Lung (tissue), 12 donors: ENCODE measurements around the gene GOLGA8S. TPM values are rescaled to one million over a fixed set of nuclear protein-coding genes. Genes with fewer than 3 reads are reported as not detected.
"Not testable (repeated sequence)": the region's sequence is repeated elsewhere in the genome, so short reads cannot be mapped to it uniquely, and the experiment has no call there.

Experiments
- ATAC-seq: fragments of 200-7000 bp; cut with Tn5 transposase; one replicate; pipeline ENCODE4 v1.9.1; 2020; ENCODE audit warnings: moderate number of reproducible peaks; ENCODE audit not compliant: insufficient read depth, low FRiP score
- DNase-seq, 3 donors: peaks; one replicate each; pipeline ENCODE4 v3.0.0-alpha.2; 2013 to 2017
- H3K27ac ChIP-seq, 2 donors: one replicate each; pipeline ENCODE4 v1.5.1; 2013; ENCODE audit warnings: mild to moderate bottlenecking in 2 of 2, moderate library complexity in 2 of 2, control low read depth in 1 of 2, inconsistent platforms in 1 of 2, low read depth in 1 of 2, low read length in 1 of 2
- H3K27me3 ChIP-seq, 3 donors: one replicate each; pipeline ENCODE4 v1.5.1; 2013; ENCODE audit warnings: low read length in 2 of 3; ENCODE audit not compliant: control insufficient read depth in 3 of 3, insufficient read depth in 3 of 3
- H3K36me3 ChIP-seq, 4 donors: one replicate each; pipeline ENCODE4 v1.5.1; 2013; ENCODE audit warnings: low read length in 4 of 4, mild to moderate bottlenecking in 1 of 4, moderate library complexity in 1 of 4; ENCODE audit not compliant: control insufficient read depth in 4 of 4, insufficient read depth in 4 of 4
- H3K4me1 ChIP-seq, 5 donors: one replicate each; pipeline ENCODE4 v1.5.1; 2013; ENCODE audit warnings: low read length in 5 of 5, mild to moderate bottlenecking in 2 of 5, moderate library complexity in 1 of 5; ENCODE audit not compliant: control insufficient read depth in 5 of 5, insufficient read depth in 5 of 5
- H3K4me3 ChIP-seq: one replicate; pipeline ENCODE4 v1.5.1; 2013; ENCODE audit warnings: mild to moderate bottlenecking, control low read depth, moderate library complexity
- H3K9ac ChIP-seq, 2 donors: one replicate each; pipeline ENCODE4 v1.5.1; 2013; ENCODE audit warnings: low read length in 2 of 2, control low read depth in 1 of 2; ENCODE audit not compliant: insufficient read depth in 1 of 2
- H3K9me3 ChIP-seq, 4 donors: one replicate each; pipeline ENCODE4 v1.5.1; 2013; ENCODE audit warnings: low read length in 3 of 4, mild to moderate bottlenecking in 1 of 4, moderate library complexity in 1 of 4; ENCODE audit not compliant: control insufficient read depth in 4 of 4, insufficient read depth in 3 of 4
- WGBS, 2 donors: extraction: QIAGEN DNeasy Blood & Tissue Kit; methylation state at CpG; one replicate each; pipeline ENCODE4 v1.1.7; 2013; 5-methylcytosine and 5-hydroxymethylcytosine counted together
- polyA plus RNA-seq, 2 donors: library from polyadenylated mRNA; stranded (reverse); fragments of 200-250 nt; gene quantifications; one replicate each; pipeline ENCODE4 v1.2.1, GENCODE V29; 2013
- total RNA-seq, 2 donors: library from RNA; depleted of rRNA in 1 of 2; stranded (reverse); fragments of >200 nt in 1 of 2; gene quantifications; one replicate each; pipeline ENCODE4 v1.2.1, GENCODE V29; 2014 to 2021
- TF ChIP-seq, protein P1 (sequence below): IDR thresholded peaks from 2 replicates; pipeline ENCODE4 v1.5.1; 2012; ENCODE audit warnings: mild to moderate bottlenecking; ENCODE audit errors: control extremely low read depth, extremely low read depth
- donor health status: control.
- donor health status: control.
- donor health status: Bipolar disorder and iron deficiency.
- donor health status: healthy.
- donor health status: DM: yes; HTN: yes; CAD: no.

Gene GOLGA8S
- total and polyA plus RNA-seq, 4 donors = 0.05 to 0.40 (median 0.16) TPM

DNA sequence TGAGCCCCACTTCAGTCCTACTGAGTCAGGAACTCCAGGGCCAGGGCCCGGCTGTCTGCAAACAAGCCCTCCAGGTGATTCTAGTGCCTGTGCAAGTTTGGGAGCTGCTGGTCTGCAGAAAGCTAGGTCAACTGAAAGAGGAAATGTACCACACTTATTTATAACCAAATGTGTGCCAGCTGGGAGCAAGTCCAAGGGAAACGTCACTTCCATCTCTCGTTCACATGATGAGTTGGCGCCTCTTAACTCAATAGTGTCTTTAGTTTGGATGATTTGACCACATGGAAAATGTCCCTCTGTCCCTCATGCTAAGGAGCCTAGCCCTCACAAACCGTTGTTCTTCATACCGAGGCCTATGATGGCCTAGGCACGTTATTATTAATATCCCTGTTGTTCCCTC, 43.2 kb downstream of the GOLGA8S start:
- H3K9ac ChIP-seq = no peak overlapping the region
- DNase-seq (peak in 2 of 3 donors; percentile 14 to 46), ATAC-seq (no peak)
- H3K27ac ChIP-seq = no peak overlapping the region
- peaks cover 0 to 5% (median 0%) of the 10 kb centered on the region in 5 donors for H3K4me1 ChIP-seq
- WGBS, 2 donors = 65 to 71% methylated on average over 7 of the region's 7 CpGs
- peaks cover 0 to 6% (median 0%) of the 10 kb centered on the region in 4 donors for H3K9me3 ChIP-seq
- no peaks in the 10 kb centered on the region for H3K27me3 ChIP-seq
- TF ChIP-seq, protein P1, sequence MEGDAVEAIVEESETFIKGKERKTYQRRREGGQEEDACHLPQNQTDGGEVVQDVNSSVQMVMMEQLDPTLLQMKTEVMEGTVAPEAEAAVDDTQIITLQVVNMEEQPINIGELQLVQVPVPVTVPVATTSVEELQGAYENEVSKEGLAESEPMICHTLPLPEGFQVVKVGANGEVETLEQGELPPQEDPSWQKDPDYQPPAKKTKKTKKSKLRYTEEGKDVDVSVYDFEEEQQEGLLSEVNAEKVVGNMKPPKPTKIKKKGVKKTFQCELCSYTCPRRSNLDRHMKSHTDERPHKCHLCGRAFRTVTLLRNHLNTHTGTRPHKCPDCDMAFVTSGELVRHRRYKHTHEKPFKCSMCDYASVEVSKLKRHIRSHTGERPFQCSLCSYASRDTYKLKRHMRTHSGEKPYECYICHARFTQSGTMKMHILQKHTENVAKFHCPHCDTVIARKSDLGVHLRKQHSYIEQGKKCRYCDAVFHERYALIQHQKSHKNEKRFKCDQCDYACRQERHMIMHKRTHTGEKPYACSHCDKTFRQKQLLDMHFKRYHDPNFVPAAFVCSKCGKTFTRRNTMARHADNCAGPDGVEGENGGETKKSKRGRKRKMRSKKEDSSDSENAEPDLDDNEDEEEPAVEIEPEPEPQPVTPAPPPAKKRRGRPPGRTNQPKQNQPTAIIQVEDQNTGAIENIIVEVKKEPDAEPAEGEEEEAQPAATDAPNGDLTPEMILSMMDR = no peak
- no peak overlapping the region for H3K4me3 ChIP-seq
- no peaks in the 10 kb centered on the region for H3K36me3 ChIP-seq

DNA sequence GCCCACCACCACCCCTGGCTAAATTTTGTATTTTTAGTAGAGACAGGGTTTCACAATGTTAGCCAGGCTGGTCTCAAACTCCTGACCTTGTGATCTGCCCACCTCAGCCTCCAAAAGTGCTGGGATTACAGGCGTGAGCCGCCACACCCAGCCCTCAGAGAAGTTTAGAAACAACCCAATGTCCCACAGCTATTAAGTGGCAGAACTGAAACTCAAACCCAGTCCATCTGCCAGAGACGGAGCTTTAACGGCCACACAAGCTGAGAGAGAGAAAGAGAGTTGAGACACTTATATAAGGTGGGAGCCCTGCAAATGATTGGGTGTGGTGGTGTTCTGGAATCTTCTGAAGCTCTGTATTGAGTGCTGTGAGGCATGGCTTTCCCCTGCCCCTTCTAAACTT, 43.8 kb downstream of the GOLGA8S start:
- 90 to 94% methylated on average over 4 of the region's 4 CpGs for WGBS, 2 donors
- H3K27me3 ChIP-seq, ATAC-seq, H3K27ac ChIP-seq, H3K9ac ChIP-seq, DNase-seq, H3K4me3 ChIP-seq, H3K4me1 ChIP-seq, H3K9me3 ChIP-seq, H3K36me3 ChIP-seq: not testable (repeated sequence)

DNA sequence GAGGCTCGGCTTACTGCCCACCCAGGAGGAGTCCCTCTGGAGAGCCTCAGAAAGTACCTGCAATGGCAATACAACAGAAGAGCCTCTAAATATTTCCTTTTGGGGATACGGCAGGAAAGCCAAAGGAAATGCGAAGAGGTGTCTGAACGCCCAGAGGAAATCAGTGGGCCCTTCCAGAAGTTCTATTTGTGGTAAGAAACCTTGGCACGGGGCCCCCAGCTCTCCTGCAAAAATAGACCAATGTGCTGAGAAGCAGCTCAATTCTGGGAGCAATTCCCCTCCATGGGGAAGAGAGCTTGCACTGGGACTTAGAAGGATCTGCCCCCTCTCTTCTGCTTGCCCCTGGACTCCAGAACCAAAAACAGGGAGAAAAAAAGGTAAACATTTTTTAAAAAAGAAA, 44.7 kb downstream of the GOLGA8S start:
- not testable (repeated sequence) for H3K4me3 ChIP-seq, ATAC-seq, H3K9ac ChIP-seq, H3K9me3 ChIP-seq, H3K27ac ChIP-seq, H3K36me3 ChIP-seq, H3K27me3 ChIP-seq, DNase-seq, H3K4me1 ChIP-seq
- WGBS, 2 donors = 50 to 64% methylated on average over 5 of the region's 5 CpGs

DNA sequence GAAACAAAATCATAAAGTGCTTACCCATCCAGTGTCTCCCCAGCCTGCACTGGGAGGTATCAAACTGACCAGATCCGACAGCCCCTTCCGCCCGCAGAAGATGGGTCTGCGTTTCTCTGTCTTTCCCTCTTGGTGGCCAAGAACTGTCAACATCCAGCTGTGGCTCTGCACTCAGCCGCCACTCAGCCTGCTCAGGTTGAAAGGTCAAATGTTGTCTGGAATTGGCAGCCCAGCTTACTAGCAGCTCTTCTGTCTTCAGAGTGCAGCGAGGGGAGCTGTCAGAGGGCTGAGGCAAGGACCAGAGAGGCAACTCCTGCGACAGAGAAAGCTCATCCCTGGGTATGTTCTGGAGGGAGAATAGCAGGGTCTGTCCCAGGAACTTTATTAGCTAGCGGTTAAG, 47.1 kb downstream of the GOLGA8S start:
- WGBS, 2 donors = 65 to 82% methylated on average over 8 of the region's 8 CpGs
- H3K27ac ChIP-seq = no peak overlapping the region
- ATAC-seq = no peak

More for the DNA sequence above, 47.1 kb downstream of the GOLGA8S start:
- TF ChIP-seq, protein P1 = no peak
- no peak overlapping the region for H3K9ac ChIP-seq
- no peak overlapping the region for H3K4me3 ChIP-seq
- peaks cover 0 to 8% (median 0%) of the 10 kb centered on the region in 5 donors for H3K4me1 ChIP-seq
- peak; percentile 68 to 78 (median 77) for DNase-seq
- no peaks in the 10 kb centered on the region for H3K27me3 ChIP-seq
- H3K9me3 ChIP-seq = peaks cover 0 to 3% (median 1%) of the 10 kb centered on the region in 4 donors
- H3K36me3 ChIP-seq = no peaks in the 10 kb centered on the region
